ENCODE measurements around the gene PRKD1. TPM values are rescaled to one million over a fixed set of nuclear protein-coding genes. Genes with fewer than 3 reads are reported as not detected.
"Not testable (repeated sequence)": the region's sequence is repeated elsewhere in the genome, so short reads cannot be mapped to it uniquely, and the experiment has no call there.

PRKD1 gene
- total RNA-seq, 1 donor from 2014 or later = 14.9 TPM

DNA sequence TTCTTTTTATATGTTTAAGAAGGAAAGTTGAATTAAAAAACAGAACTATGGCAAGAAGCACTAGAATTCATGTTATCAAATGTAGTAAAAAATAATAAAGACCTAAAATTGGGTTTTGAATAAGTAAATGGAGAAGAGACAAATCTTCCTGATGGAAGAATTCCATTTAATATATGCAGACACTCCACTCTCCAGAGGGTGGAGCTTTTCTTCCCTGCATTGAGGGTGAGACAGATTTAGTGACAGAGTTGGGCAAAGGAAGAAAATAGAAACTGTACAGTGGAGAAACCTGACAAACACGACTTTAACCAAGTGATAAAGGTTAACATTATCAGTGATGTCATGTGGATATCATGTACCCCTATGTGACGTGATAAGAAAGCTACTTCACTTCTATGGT lies 217.6 kb downstream of the PRKD1 start:
- H3K27ac ChIP-seq = no peak overlapping the region
- DNase-seq = no peak
- no peaks in the 10 kb centered on the region for H3K36me3 ChIP-seq
- H3K4me1 ChIP-seq = no peaks in the 10 kb centered on the region
- intact Hi-C loops (cut with DNase I) = no loop called here
- ATAC-seq = no peak
- no peak overlapping the region for H3K4me3 ChIP-seq
- H3K27me3 ChIP-seq (ENCODE audit: low read depth) = no peaks in the 10 kb centered on the region
- H3K9me3 ChIP-seq = no peaks in the 10 kb centered on the region
- TF ChIP-seq, protein P1, sequence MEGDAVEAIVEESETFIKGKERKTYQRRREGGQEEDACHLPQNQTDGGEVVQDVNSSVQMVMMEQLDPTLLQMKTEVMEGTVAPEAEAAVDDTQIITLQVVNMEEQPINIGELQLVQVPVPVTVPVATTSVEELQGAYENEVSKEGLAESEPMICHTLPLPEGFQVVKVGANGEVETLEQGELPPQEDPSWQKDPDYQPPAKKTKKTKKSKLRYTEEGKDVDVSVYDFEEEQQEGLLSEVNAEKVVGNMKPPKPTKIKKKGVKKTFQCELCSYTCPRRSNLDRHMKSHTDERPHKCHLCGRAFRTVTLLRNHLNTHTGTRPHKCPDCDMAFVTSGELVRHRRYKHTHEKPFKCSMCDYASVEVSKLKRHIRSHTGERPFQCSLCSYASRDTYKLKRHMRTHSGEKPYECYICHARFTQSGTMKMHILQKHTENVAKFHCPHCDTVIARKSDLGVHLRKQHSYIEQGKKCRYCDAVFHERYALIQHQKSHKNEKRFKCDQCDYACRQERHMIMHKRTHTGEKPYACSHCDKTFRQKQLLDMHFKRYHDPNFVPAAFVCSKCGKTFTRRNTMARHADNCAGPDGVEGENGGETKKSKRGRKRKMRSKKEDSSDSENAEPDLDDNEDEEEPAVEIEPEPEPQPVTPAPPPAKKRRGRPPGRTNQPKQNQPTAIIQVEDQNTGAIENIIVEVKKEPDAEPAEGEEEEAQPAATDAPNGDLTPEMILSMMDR (IDR thresholded peaks at IDR 0.05) = no peak

DNA sequence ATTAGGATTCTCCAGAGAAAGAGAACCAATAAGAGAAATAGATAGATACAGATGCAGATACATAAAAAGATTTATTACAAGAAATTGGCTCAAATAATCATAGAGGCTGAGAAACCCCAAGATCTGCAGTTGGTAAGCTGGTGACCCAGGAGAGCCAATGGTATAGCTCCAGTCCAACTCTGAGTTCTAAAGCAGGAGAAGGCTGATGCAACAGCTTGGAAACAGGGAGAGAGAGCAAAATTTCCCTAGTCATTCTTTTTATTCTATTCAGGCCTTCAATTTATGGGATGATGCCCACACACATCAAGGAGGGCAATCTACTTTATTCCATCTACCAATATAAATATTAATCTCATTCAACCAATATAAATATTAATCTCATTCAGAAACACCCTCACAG lies 218.2 kb downstream of the PRKD1 start:
- TF ChIP-seq, protein P1 (IDR thresholded peaks at IDR 0.05) = no peak
- H3K4me1 ChIP-seq = no peaks in the 10 kb centered on the region
- ATAC-seq = no peak
- no peak overlapping the region for H3K4me3 ChIP-seq
- no peaks in the 10 kb centered on the region for H3K9me3 ChIP-seq
- no peak for DNase-seq
- intact Hi-C loops (cut with DNase I) = no loop called here
- no peaks in the 10 kb centered on the region for H3K27me3 ChIP-seq (ENCODE audit: low read depth)
- no peaks in the 10 kb centered on the region for H3K36me3 ChIP-seq
- H3K27ac ChIP-seq = no peak overlapping the region

DNA sequence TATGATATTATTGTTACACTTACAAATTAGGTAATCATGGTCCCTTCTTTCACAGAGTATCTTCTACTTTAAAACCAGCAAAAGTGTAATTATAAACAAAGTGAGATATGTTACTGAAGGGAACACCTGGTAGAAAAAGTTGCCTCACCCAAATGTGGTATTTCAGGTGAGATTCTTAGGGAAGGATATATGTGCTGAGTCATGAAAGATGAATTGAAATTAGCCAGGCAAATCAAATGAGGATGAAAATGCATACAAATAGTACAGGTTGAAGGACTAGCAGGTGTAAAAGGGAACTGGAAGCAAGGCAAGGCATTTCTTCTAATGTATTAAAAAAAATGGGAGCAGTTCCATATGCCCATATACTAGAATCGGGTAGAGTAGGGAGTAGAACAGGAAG lies 220.9 kb downstream of the PRKD1 start:
- Histone ChIP-seq H3K9me3 (no peaks in the 10 kb centered on the region), H3K36me3 (no peaks in the 10 kb centered on the region), H3K4me3 (no peak overlapping the region), H3K27ac (no peak overlapping the region), H3K27me3 (ENCODE audit: low read depth) (no peaks in the 10 kb centered on the region), H3K4me1 (no peaks in the 10 kb centered on the region)
- intact Hi-C loops (cut with DNase I) = no loop called here
- ATAC-seq (no peak), DNase-seq (no peak)
- TF ChIP-seq, protein P1 (IDR thresholded peaks at IDR 0.05) = no peak

GRCh38 chr14:29705801-29706200 lies 221.8 kb downstream of the PRKD1 start:
- H3K27ac ChIP-seq = no peak overlapping the region
- H3K4me3 ChIP-seq = no peak overlapping the region
- H3K9me3 ChIP-seq = no peaks in the 10 kb centered on the region
- DNase-seq = no peak
- TF ChIP-seq, protein P1 (IDR thresholded peaks at IDR 0.05) = no peak
- no peaks in the 10 kb centered on the region for H3K4me1 ChIP-seq
- no peak for ATAC-seq
- H3K36me3 ChIP-seq = no peaks in the 10 kb centered on the region
- no peaks in the 10 kb centered on the region for H3K27me3 ChIP-seq (ENCODE audit: low read depth)
- intact Hi-C loops (cut with DNase I) = no loop called here

GRCh38 chr14:29689597-29689996 lies 238.1 kb downstream of the PRKD1 start:
- intact Hi-C loops (cut with DNase I); H3K4me3 ChIP-seq; H3K4me1 ChIP-seq; ATAC-seq; H3K9me3 ChIP-seq; H3K27ac ChIP-seq; H3K36me3 ChIP-seq; H3K27me3 ChIP-seq (ENCODE audit: low read depth); DNase-seq: not testable (repeated sequence)

DNA sequence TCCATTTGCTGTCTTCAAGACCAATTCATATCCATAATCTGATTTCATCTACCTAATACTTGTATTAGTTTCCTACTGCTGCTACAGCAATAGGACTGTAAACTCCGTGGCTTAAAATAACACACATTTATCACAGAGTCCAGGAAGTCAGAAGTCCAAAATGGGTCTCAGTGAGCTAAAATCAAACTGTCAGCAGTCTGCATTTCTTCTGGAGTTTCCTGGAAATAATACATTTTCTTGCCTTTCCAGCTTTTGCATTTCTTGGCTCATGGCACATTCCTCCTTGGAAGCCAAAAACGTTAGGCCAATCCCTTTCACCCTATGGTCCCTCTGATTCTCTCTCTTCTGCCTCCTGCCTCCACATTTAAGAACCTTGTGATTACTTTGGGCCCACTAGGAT lies 239.8 kb downstream of the PRKD1 start:
- H3K36me3 ChIP-seq = no peaks in the 10 kb centered on the region
- no peaks in the 10 kb centered on the region for H3K9me3 ChIP-seq
- H3K4me3 ChIP-seq = no peak overlapping the region
- H3K4me1 ChIP-seq = no peaks in the 10 kb centered on the region
- intact Hi-C loops (cut with DNase I) = no loop called here
- TF ChIP-seq, protein P1 (IDR thresholded peaks at IDR 0.05) = no peak
- DNase-seq = no peak
- no peaks in the 10 kb centered on the region for H3K27me3 ChIP-seq (ENCODE audit: low read depth)
- no peak overlapping the region for H3K27ac ChIP-seq
- no peak for ATAC-seq
